ENCODE results near the gene SEPTIN12.

DNA sequence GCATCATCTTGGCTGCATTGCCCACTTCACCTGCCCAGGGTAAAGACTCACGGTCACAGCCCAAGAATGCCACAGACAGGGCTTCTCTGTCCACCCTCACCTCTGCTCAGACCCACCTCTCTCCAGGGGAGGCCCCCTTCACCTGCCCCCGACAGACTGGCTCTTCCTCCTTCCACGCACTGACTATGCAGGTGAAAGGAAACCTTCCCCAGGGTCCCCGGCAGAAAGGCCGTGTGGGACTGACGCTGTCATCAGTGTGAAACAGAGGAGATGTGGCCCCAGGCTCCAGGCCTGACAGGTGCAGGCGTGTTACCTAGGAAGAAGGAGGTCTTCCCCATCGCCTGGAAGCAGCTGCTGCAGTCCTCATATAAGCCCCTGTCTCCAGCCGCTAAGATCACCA is 23.6 kb upstream of the SEPTIN12 start:
- TF ChIP-seq, protein P1, sequence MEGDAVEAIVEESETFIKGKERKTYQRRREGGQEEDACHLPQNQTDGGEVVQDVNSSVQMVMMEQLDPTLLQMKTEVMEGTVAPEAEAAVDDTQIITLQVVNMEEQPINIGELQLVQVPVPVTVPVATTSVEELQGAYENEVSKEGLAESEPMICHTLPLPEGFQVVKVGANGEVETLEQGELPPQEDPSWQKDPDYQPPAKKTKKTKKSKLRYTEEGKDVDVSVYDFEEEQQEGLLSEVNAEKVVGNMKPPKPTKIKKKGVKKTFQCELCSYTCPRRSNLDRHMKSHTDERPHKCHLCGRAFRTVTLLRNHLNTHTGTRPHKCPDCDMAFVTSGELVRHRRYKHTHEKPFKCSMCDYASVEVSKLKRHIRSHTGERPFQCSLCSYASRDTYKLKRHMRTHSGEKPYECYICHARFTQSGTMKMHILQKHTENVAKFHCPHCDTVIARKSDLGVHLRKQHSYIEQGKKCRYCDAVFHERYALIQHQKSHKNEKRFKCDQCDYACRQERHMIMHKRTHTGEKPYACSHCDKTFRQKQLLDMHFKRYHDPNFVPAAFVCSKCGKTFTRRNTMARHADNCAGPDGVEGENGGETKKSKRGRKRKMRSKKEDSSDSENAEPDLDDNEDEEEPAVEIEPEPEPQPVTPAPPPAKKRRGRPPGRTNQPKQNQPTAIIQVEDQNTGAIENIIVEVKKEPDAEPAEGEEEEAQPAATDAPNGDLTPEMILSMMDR (IDR thresholded peaks at IDR 0.05): no peak
- TF ChIP-seq POLR2A (IDR thresholded peaks at IDR 0.05) (no peak), EP300 (IDR thresholded peaks at IDR 0.05) (no peak)

Data from ovary (tissue), 3 donors.